ENCODE data around the gene NPBWR2.

DNA sequence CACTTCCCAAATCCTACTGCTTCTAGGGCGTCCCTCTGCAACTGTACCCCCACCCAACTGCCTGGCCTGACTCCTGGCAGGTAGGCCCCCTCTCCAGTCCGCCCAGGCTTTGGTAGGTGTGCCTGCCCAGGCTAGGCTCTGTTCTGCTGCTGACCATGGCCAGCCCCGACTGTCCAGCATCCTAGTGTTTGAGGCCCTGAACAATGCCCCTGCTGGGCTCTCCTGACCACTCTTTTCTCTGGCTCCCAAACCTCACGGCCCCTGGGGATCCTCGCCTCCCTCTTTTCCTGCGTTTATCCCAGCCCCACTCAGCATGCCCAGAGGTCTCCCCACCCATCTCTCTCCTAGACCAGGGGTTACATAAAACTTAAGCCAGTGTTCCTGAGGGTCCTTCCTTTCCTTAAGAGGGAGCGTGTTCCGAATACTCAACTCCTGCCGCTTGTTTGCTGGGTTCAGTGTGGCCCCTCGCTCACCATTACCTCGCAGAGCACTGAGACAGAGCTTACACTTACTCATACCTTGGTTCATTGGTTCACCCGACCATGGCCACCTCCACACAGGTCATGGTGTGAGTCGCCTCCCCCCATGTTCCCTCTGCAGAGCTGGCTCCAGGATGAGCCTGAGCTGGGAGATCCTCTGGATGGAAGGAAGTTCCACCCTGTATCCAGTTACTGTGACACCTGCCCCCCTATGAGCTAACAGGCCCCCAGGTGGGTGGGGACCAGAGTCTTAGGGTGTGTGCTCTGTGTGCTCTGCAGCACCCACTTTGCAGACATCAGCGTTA lies 35.8 kb upstream of the NPBWR2 start:
- TF ChIP-seq, protein P1, sequence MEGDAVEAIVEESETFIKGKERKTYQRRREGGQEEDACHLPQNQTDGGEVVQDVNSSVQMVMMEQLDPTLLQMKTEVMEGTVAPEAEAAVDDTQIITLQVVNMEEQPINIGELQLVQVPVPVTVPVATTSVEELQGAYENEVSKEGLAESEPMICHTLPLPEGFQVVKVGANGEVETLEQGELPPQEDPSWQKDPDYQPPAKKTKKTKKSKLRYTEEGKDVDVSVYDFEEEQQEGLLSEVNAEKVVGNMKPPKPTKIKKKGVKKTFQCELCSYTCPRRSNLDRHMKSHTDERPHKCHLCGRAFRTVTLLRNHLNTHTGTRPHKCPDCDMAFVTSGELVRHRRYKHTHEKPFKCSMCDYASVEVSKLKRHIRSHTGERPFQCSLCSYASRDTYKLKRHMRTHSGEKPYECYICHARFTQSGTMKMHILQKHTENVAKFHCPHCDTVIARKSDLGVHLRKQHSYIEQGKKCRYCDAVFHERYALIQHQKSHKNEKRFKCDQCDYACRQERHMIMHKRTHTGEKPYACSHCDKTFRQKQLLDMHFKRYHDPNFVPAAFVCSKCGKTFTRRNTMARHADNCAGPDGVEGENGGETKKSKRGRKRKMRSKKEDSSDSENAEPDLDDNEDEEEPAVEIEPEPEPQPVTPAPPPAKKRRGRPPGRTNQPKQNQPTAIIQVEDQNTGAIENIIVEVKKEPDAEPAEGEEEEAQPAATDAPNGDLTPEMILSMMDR (IDR thresholded peaks at IDR 0.05), result no peak
- TF ChIP-seq POLR2A (IDR thresholded peaks at IDR 0.05), result no peak

All from transverse colon (tissue), 3 donors.